Liver (tissue), 9 donors: ENCODE results near the gene ERC1. TPM values are rescaled to one million over a fixed set of nuclear protein-coding genes. Genes with fewer than 3 reads are reported as not detected.

ENCODE experiments used
- DNase-seq: peaks from one replicate; pipeline ENCODE4 v3.0.0-alpha.2; 2017; ENCODE audit warnings: low spot score
- H3K27ac ChIP-seq, 2 donors: one replicate each; pipeline ENCODE4 v1.7.0; 2013; ENCODE audit warnings: inconsistent platforms in 2 of 2, low read length in 2 of 2, control low read depth in 1 of 2, low read depth in 1 of 2, mild to moderate bottlenecking in 1 of 2
- H3K27me3 ChIP-seq, 4 donors: one replicate each; pipeline versions ENCODE4 v1.6.1 to v1.7.0; 2013; ENCODE audit warnings: low read length in 3 of 4, inconsistent platforms in 1 of 4, mild to moderate bottlenecking in 1 of 4, moderate library complexity in 1 of 4; ENCODE audit not compliant: control insufficient read depth in 4 of 4, insufficient read depth in 4 of 4
- H3K36me3 ChIP-seq, 4 donors: one replicate each; pipeline versions ENCODE4 v1.6.1 to v1.7.0; 2013; ENCODE audit warnings: low read length in 3 of 4, mild to moderate bottlenecking in 3 of 4, low read depth in 1 of 4, moderate library complexity in 1 of 4; ENCODE audit not compliant: control insufficient read depth in 4 of 4, insufficient read depth in 3 of 4
- H3K4me1 ChIP-seq, 4 donors: one replicate each; pipeline versions ENCODE4 v1.6.1 to v1.7.0; 2013; ENCODE audit warnings: low read length in 3 of 4, mild to moderate bottlenecking in 3 of 4, moderate library complexity in 1 of 4; ENCODE audit not compliant: control insufficient read depth in 4 of 4, insufficient read depth in 4 of 4
- H3K4me3 ChIP-seq, 3 donors: one replicate each; pipeline versions ENCODE4 v1.6.1 to v1.7.0; 2013; ENCODE audit warnings: low read length in 3 of 3, control low read depth in 1 of 3, low read depth in 1 of 3, mild to moderate bottlenecking in 1 of 3
- H3K9ac ChIP-seq, 2 donors: one replicate each; pipeline ENCODE4 v1.7.0; 2013; ENCODE audit warnings: low read length in 2 of 2, mild to moderate bottlenecking in 2 of 2, moderate library complexity in 2 of 2, control low read depth in 1 of 2, low read depth in 1 of 2
- H3K9me3 ChIP-seq, 4 donors: one replicate each; pipeline versions ENCODE4 v1.6.1 to v1.7.0; 2013; ENCODE audit warnings: low read length in 3 of 4; ENCODE audit not compliant: control insufficient read depth in 4 of 4
- EGR1 ChIP-seq, 2 donors: IDR thresholded peaks; 2 replicates each; pipeline ENCODE4 v1.6.1; 2016 to 2018; ENCODE audit warnings: antibody characterized with exemption in 2 of 2, low read depth in 2 of 2
- FOXA1 ChIP-seq: IDR thresholded peaks from 2 replicates; pipeline ENCODE4 v1.6.1; 2016; ENCODE audit warnings: antibody characterized with exemption
- FOXA2 ChIP-seq: IDR thresholded peaks from 2 replicates; pipeline ENCODE4 v1.6.1; 2016; ENCODE audit warnings: antibody characterized with exemption
- GABPA ChIP-seq, 2 donors: IDR thresholded peaks in 1 of 2; conservative IDR thresholded peaks in 1 of 2; 2 replicates each; pipeline ENCODE4 v1.6.1; 2016; ENCODE audit warnings: antibody characterized with exemption in 2 of 2, mild to moderate bottlenecking in 1 of 2, moderate library complexity in 1 of 2
- HNF4A ChIP-seq, 2 donors: conservative IDR thresholded peaks; 2 replicates each; pipeline ENCODE4 v1.6.1; 2016; ENCODE audit warnings: antibody characterized with exemption in 2 of 2, mild to moderate bottlenecking in 2 of 2
- HNF4G ChIP-seq: IDR thresholded peaks from 2 replicates; pipeline ENCODE4 v1.6.1; 2016; ENCODE audit warnings: antibody characterized with exemption
- JUND ChIP-seq, 2 donors: IDR thresholded peaks; 2 replicates each; pipeline ENCODE4 v1.6.1; 2016; ENCODE audit warnings: antibody characterized with exemption in 2 of 2
- NR2F2 ChIP-seq: IDR thresholded peaks from 2 replicates; pipeline ENCODE4 v1.6.1; 2016; ENCODE audit warnings: antibody characterized with exemption
- RXRA ChIP-seq, 2 donors: IDR thresholded peaks; 2 replicates each; pipeline ENCODE4 v1.6.1; 2017 to 2018; ENCODE audit warnings: antibody characterized with exemption in 2 of 2, mild to moderate bottlenecking in 1 of 2
- SP1 ChIP-seq: IDR thresholded peaks from 2 replicates; pipeline ENCODE4 v1.6.1; 2018; ENCODE audit warnings: antibody characterized with exemption, mild to moderate bottlenecking
- TAF1 ChIP-seq: conservative IDR thresholded peaks from 2 replicates; pipeline ENCODE4 v1.6.1; 2016; ENCODE audit warnings: antibody characterized with exemption, mild to moderate bottlenecking
- YY1 ChIP-seq: IDR thresholded peaks from 2 replicates; pipeline ENCODE4 v1.6.1; 2016; ENCODE audit warnings: antibody characterized with exemption, mild to moderate bottlenecking
- WGBS: extraction: QIAGEN DNeasy Blood & Tissue Kit; methylation state at CpG from one replicate; pipeline ENCODE4 v1.1.7; 2013; 5-methylcytosine and 5-hydroxymethylcytosine counted together
- polyA plus RNA-seq, 2 donors: library from polyadenylated mRNA; stranded (reverse) in 1 of 2; unstranded in 1 of 2; fragments of 200-250 nt in 1 of 2; fragments of >200 nt in 1 of 2; fragmentation: Nextera tagmentation in 1 of 2; extraction: Ambion mirVana in 1 of 2; gene quantifications; one replicate each; pipeline versions ENCODE4 v1.2.1 to v1.2.3, GENCODE V29; 2013 to 2015
- total RNA-seq, 2 donors: library from RNA; depleted of rRNA; stranded (reverse); fragments of >200 nt; gene quantifications; one replicate each; pipeline ENCODE4 v1.2.3, GENCODE V29; 2014
- TF ChIP-seq, protein P1 (sequence below): IDR thresholded peaks from 2 replicates; pipeline ENCODE4 v1.6.1; 2016; ENCODE audit warnings: antibody characterized with exemption
- TF ChIP-seq, protein P2 (sequence below): IDR thresholded peaks from 2 replicates; pipeline ENCODE4 v1.6.1; 2016; ENCODE audit warnings: antibody characterized with exemption
- TF ChIP-seq, protein P3 (sequence below): IDR thresholded peaks from 2 replicates; pipeline ENCODE4 v1.6.1; 2016; ENCODE audit warnings: antibody characterized with exemption
- TF ChIP-seq, protein P4 (sequence below): fragments of 150-350 bp; IDR thresholded peaks from 2 replicates; pipeline ENCODE4 v1.5.1; 2017; ENCODE audit warnings: improper control_type of control experiment, low read depth, low read length; ENCODE audit not compliant: missing input control
- TF ChIP-seq, protein P5 (sequence below): IDR thresholded peaks from 2 replicates; pipeline ENCODE4 v1.6.1; 2016; ENCODE audit warnings: antibody characterized with exemption, mild to moderate bottlenecking
- donor health status: healthy.
- donor health status: healthy.
- donor health status: healthy.
- donor health status: healthy.
- donor health status: healthy.

Gene ERC1
- total and polyA plus RNA-seq, 4 donors, result 6.2 to 50.2 (median 10.3) TPM

DNA sequence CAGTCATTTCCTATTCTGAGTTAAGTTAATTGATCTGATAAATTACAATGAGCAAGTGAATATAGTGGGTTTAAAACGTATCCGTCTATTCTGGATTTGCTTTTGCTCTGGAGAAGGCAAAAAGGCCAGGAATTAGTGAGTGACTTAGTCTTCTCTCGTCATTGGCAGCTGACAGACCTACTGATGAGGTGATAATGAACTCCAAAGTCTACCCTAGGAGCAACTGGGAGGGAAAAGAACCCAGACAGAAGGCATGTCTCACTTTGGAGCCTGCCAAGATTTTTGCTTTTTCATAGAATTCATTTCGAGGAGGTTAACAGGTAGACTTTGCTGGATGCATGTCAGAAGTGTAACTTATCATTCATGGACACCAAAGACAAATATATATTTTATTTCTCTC lies 333.1 kb downstream of the ERC1 start:
- Histone ChIP-seq H3K27me3 (no peaks in the 10 kb centered on the region), H3K9me3 (no peaks in the 10 kb centered on the region), H3K36me3 (no peaks in the 10 kb centered on the region), H3K4me3 (no peak overlapping the region), H3K4me1 (peaks cover 0 to 4% (median under 1%) of the 10 kb centered on the region in 4 donors), H3K27ac (no peak overlapping the region), H3K9ac (no peak overlapping the region)
- no peak for DNase-seq
- TF ChIP-seq, protein P1, sequence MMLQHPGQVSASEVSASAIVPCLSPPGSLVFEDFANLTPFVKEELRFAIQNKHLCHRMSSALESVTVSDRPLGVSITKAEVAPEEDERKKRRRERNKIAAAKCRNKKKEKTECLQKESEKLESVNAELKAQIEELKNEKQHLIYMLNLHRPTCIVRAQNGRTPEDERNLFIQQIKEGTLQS, result no peak
- TF ChIP-seq, protein P2, sequence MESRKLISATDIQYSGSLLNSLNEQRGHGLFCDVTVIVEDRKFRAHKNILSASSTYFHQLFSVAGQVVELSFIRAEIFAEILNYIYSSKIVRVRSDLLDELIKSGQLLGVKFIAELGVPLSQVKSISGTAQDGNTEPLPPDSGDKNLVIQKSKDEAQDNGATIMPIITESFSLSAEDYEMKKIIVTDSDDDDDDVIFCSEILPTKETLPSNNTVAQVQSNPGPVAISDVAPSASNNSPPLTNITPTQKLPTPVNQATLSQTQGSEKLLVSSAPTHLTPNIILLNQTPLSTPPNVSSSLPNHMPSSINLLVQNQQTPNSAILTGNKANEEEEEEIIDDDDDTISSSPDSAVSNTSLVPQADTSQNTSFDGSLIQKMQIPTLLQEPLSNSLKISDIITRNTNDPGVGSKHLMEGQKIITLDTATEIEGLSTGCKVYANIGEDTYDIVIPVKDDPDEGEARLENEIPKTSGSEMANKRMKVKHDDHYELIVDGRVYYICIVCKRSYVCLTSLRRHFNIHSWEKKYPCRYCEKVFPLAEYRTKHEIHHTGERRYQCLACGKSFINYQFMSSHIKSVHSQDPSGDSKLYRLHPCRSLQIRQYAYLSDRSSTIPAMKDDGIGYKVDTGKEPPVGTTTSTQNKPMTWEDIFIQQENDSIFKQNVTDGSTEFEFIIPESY, result no peak
- no peak for TF ChIP-seq SP1
- TF ChIP-seq NR2F2, result no peak
- TF ChIP-seq GABPA (IDR thresholded peaks at IDR 0.05 in 1 of 2, conservative IDR thresholded peaks at IDR 0.05 in 1 of 2), result no peak
- TF ChIP-seq JUND (IDR thresholded peaks at IDR 0.05), result no peak
- TF ChIP-seq YY1, result no peak
- TF ChIP-seq HNF4G, result no peak
- TF ChIP-seq HNF4A (conservative IDR thresholded peaks at IDR 0.05), result no peak
- no peak for TF ChIP-seq FOXA2
- no peak for TF ChIP-seq EGR1 (IDR thresholded peaks at IDR 0.05; ENCODE audit: low read depth in 2 of 2)
- TF ChIP-seq, protein P3, sequence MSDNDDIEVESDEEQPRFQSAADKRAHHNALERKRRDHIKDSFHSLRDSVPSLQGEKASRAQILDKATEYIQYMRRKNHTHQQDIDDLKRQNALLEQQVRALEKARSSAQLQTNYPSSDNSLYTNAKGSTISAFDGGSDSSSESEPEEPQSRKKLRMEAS, result no peak
- no peak for TF ChIP-seq TAF1
- TF ChIP-seq FOXA1, result no peak
- TF ChIP-seq RXRA (IDR thresholded peaks at IDR 0.05), result no peak
- TF ChIP-seq, protein P4, sequence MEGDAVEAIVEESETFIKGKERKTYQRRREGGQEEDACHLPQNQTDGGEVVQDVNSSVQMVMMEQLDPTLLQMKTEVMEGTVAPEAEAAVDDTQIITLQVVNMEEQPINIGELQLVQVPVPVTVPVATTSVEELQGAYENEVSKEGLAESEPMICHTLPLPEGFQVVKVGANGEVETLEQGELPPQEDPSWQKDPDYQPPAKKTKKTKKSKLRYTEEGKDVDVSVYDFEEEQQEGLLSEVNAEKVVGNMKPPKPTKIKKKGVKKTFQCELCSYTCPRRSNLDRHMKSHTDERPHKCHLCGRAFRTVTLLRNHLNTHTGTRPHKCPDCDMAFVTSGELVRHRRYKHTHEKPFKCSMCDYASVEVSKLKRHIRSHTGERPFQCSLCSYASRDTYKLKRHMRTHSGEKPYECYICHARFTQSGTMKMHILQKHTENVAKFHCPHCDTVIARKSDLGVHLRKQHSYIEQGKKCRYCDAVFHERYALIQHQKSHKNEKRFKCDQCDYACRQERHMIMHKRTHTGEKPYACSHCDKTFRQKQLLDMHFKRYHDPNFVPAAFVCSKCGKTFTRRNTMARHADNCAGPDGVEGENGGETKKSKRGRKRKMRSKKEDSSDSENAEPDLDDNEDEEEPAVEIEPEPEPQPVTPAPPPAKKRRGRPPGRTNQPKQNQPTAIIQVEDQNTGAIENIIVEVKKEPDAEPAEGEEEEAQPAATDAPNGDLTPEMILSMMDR, result no peak
- TF ChIP-seq, protein P5, sequence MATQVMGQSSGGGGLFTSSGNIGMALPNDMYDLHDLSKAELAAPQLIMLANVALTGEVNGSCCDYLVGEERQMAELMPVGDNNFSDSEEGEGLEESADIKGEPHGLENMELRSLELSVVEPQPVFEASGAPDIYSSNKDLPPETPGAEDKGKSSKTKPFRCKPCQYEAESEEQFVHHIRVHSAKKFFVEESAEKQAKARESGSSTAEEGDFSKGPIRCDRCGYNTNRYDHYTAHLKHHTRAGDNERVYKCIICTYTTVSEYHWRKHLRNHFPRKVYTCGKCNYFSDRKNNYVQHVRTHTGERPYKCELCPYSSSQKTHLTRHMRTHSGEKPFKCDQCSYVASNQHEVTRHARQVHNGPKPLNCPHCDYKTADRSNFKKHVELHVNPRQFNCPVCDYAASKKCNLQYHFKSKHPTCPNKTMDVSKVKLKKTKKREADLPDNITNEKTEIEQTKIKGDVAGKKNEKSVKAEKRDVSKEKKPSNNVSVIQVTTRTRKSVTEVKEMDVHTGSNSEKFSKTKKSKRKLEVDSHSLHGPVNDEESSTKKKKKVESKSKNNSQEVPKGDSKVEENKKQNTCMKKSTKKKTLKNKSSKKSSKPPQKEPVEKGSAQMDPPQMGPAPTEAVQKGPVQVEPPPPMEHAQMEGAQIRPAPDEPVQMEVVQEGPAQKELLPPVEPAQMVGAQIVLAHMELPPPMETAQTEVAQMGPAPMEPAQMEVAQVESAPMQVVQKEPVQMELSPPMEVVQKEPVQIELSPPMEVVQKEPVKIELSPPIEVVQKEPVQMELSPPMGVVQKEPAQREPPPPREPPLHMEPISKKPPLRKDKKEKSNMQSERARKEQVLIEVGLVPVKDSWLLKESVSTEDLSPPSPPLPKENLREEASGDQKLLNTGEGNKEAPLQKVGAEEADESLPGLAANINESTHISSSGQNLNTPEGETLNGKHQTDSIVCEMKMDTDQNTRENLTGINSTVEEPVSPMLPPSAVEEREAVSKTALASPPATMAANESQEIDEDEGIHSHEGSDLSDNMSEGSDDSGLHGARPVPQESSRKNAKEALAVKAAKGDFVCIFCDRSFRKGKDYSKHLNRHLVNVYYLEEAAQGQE, result no peak
- 96% methylated on average over 4 of the region's 4 CpGs for WGBS

DNA sequence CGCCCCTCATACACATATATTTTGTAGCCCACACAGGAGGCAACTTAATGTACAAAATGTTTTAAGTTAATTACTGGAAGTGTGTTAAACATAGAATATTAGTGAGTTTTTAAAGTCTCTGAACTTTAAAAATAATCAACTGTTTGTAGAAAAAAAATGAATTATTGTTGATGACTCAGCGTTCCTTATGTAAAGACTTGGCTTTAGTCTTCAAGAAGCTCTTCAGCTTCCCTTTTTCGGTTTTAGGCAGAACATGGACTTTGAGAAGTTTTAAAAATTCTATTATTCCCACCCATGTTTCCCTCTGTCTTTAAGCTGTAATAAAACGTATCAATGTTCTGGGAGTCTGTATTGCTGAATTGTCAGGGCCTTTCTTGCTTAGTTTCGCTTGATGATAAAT lies 333.9 kb downstream of the ERC1 start:
- Histone ChIP-seq H3K27me3 (no peaks in the 10 kb centered on the region), H3K27ac (no peak overlapping the region), H3K36me3 (no peaks in the 10 kb centered on the region), H3K9me3 (no peaks in the 10 kb centered on the region), H3K9ac (no peak overlapping the region), H3K4me3 (no peak overlapping the region), H3K4me1 (no peaks in the 10 kb centered on the region)
- no peak for DNase-seq
- WGBS, result 88% methylated on average over 5 of the region's 5 CpGs
- TF ChIP-seq FOXA1, result no peak
- TF ChIP-seq, protein P1, result no peak
- TF ChIP-seq RXRA (IDR thresholded peaks at IDR 0.05), result no peak
- TF ChIP-seq, protein P5, result no peak
- TF ChIP-seq, protein P2, result no peak
- no peak for TF ChIP-seq GABPA (IDR thresholded peaks at IDR 0.05 in 1 of 2, conservative IDR thresholded peaks at IDR 0.05 in 1 of 2)
- no peak for TF ChIP-seq FOXA2
- TF ChIP-seq SP1, result no peak
- TF ChIP-seq HNF4A (conservative IDR thresholded peaks at IDR 0.05), result no peak
- TF ChIP-seq NR2F2, result no peak
- TF ChIP-seq YY1, result no peak
- no peak for TF ChIP-seq JUND (IDR thresholded peaks at IDR 0.05)
